Cerebellar nuclear complex (tissue), 1 donor: ENCODE data around the gene SPCS2.

Experiments used
- DNase-seq, 2 experiments: peaks; one replicate each; lab custom pipeline; 2025; lab: John Stamatoyannopoulos, UW

Gene SPCS2

DNA sequence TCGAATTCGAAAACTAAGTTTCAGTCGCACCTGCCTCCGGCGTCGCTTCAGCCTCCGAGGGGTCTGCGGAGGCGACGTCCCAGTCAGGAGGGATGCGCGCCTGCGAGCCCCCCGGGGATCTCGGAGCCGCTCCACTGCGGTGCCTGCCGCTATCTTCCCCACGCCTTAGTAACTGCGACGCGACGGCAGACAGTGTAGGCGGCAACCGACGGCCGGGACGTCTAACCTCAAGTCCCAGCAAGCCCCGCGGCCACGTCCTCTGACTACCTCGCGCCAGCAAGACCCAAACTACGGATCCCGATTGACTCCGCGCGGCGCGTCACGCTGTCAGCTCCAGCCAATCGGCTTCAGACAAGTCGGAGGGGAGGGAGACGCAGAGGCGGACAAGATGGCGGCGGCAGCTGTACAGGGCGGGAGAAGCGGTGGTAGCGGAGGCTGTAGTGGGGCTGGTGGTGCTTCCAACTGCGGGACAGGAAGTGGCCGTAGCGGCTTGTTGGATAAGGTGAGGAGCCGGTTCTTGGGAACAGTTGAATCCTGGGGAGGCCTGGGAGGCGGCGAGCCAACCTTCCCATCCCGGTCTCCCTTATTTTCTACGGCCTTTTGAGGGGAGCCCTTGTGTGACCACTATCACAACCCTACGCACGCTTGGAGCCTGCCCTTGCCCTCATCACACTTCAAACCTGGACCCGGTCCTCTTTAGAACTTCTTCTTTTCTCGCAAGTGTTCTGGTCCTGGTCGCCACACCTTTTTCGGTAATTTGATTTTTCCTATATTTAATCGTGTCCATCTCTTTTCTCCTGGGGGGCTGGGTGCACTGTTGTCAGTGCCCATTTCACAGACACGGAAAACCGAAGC, at the start of gene SPCS2, which contains the start of gene XRRA1:
TSS of gene SPCS2 (plus strand) at position 369 of the 855 bp plus-strand sequence. CDS start at position 389, 20 bp downstream.
TSS of gene XRRA1 (minus strand) at position 194 of the 855 bp plus-strand sequence. CDS start 8,213 bp downstream, outside the sequence.
- peak; percentile 78 to 82 for DNase-seq

DNA sequence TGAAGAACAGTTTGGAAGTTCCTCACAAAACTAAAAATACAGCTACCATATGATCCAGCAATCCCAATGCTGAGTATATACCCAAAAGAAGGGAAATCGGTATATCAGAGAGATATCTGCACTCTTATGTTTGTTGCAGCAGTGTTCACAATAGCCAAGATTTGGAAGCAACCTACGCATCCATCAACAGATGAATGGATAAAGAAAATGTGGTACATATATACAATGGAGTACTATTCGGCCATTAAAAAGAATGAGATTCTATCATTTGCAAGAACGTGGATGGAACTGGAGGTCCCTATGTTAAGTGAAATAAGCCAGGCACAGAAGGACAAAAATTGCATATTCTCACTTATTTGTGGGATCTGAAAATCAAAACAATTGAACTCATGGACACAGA, 46.7 kb upstream of the SPCS2 start:
- no peak for DNase-seq

DNA sequence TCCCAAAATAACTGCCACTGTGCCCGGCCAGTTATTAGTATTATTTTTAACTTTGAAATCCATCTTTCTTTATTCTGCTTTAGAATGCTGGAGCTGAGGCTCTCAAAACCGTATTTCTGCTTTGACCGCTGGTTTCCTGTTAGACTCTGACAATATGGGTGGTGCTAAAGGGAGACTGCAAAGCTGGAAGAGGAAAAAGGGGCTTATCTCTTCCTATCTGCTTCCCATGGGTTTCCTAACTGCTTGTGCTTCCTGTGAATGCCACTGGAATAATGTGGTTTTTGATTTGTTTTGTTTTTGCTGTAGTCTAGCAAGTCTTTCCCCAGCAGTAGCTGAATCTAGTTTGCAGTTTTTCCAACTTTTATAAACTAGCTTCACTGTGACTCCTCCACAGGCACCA, 43.7 kb upstream of the SPCS2 start:
- DNase-seq: no peak

DNA sequence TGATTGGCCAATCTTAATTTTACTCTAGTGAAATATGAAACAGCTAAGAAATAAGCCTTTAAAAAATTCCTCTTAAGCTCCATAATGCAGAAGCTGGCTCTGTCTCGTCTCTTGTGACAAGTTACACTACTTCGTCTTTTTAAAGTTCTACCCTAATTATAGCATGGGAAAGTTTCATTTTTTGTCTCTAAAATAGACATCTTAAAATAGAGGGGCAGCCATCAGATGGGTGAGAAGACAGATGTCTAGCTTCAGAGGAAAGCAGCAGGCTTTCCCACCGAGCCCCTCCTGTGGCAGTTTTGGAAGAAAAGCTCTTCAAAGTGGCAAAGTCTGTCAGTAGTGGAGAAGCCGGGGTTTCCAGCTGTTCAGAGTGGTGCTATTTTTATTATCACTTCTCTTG, 39.7 kb upstream of the SPCS2 start:
- DNase-seq: no peak

DNA sequence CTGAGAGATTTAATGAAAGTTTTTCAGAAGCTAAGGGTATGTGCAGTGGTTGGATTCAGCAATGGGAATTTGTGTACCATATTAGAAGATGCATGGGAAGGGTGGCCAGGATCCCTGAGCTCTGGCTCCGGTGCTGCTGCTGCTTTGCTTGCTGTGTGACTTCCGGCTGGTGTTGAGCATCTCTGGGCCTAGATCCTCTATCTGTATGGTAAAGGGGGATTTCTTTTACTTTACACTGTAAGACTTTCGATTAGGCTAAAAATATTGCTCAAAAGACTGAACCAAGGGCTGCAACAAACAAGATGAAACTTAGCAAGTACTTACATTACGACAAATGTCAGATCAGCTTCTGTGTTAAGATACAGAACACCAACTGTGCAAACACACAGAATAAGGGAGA, 39.3 kb upstream of the SPCS2 start:
- DNase-seq: no peak

DNA sequence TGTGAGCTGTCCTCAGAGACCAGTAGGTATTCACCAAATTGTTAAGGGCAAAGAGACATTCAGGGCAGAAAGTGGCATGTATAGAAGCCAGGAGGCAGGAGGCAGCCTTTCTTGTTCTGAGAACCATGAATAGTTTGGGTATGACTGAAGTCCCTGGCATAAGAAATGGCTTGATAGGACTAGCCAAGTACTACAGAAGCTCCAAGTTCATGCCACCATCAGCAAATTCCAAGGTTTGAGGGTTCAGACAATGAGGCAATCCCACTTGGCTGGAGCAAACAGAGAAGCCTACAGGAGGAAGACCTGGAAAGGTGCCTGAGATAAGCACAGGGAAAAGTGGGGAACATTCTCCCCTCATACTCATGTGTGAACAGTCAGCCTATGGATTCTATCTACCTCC, 25.9 kb upstream of the SPCS2 start:
- no peak for DNase-seq

DNA sequence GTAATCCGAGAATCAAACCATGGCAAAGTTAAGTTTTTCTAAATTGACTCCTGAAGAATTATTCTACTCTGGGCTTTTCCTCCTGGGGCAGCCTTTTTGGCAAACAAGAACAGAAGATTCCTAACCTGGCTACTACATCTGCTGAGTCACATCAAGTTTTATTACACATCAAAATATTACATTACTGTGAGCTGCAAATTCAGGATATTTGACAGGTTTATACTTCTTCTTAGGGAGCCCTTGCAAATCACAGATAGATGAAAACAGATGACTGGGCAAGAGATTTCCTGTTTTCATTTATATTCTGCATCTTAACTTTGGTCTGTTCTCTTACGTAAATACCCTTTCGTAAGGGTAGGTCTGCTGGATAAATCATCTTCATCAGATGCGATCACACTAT, 23.8 kb upstream of the SPCS2 start:
- DNase-seq: no peak

DNA sequence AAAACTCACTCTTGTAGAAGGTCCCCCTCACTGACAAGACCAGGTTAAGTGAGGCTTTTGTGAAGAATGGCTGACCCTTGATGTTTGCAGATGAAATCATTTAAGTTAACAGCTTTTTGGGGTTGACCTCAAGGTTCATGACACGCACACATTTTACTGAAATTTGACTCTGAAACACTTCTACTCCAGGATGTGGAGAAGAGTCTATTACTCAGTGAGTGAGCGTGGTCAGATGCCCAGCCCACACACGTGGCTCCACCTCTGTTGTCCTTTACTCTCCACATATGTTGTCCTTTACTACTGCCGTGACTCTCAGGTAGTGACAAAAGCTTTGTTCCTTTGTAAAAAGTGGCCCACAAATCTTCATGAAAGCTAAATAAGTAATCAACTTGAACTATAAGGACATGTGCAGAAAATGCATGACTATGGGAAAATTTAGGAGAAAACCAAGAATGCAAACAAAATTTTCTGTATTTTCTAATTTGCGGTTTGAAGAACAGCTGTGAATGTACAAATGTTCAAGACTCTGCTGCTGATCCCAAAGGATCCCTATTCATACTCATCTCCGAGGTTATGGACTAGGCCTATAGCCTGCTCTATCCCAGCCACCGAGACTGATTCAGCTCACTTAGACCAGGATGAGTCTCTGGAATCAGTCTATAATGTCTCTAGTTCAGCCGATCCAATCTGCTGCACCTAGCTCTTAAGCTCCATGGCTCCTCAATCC, 22.6 kb upstream of the SPCS2 start:
- DNase-seq: no peak

DNA sequence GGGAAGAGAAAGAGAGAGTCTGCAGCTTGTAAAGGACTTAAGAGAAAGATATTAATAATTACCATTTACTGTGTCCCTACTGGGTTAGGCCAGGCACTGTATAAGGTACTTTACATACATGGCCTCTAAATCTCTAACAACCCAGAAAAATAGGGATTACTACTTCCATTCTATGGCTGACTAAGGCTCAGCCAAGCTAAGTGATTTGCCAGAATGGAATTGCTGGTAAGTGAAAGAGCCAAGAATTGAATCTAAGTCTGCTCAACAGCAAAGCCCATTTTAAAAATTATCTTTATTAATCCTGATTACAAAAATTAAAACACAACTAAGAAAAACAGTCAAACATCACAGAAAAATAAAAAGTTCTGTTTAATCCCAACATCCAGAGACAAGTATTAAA, 21.6 kb upstream of the SPCS2 start:
- DNase-seq: no peak

DNA sequence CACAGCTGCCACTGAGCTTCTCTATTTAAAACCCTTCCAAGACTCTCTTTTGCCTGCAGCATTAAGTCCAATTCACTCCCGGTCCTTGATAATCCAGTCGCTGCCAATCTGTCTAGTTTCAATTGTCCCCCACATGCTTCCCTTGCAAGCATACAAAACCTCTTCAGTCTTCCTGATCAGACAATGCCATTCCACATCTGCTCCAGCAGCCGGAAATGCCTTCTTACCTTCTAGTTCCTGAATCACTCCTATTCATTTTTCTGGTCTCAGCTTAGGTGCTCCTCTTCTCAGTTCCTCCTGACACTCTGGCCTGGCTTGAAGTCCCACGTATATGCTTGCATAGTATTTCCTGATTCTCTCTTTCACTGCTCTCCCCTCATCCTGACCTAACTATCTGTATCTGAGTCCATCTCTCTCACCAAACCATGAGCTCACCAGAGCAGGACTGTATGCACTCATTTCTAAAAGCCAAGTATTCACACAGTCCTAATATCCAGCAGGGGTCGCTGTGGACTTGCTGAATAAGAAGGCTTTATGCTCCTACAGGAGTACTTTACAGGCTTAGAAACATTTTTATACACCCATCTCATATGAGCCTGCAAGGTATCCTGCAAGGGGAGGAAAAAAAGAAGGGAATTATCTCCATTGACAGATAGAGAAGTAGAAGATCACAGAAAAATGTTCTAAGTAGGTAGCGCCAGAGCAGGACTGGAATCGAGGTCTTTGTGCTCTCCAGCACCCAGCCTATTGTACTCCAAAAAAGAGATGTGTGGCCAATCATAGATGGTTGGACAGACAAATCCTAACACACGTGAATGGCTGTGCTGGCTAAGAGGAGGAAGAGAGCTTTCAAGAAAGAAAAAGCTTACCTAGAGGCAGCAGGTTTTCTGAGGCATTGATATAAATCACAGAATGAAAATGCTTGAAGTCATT, 19.4 kb upstream of the SPCS2 start:
- peak in 1 of 2 experiments; percentile 34 for DNase-seq

DNA sequence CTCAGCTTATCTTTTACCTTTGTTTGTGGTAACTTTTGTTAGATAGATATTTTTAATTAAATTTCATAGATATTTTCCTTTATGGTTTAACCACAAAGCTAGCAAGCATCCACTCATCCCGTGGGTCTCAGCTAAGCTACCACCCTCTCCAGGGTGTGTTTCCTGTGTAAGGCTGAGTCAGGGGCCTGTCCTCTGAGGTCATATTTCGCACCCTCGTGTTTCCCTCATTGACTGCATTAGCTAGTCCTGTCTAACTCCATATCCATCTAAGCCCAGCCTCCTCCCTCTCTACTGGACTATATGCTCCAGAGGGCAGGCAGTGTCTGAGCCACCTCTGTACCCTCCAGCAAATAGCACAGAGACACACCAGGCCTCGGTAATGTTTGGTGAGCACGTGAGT, 16.9 kb upstream of the SPCS2 start:
- DNase-seq: no peak

DNA sequence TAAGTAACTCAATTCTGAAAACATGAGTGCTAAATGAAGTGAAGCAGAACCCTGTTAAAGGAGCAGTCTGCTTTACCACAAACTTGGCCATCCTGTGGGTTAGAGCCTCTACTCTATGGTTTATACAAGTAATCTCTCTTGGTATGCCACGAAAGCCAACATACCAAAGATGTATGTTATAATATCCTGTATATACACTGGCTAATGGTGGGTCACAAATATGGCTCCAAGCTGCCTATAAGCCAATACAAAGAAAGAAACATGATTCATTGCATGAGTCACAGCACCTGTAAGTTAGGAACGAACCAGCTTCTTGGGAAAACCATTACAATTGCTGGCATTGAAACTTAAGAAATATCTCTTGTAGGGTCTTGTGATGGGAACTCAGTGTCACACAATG, 16.3 kb upstream of the SPCS2 start:
- DNase-seq: no peak

DNA sequence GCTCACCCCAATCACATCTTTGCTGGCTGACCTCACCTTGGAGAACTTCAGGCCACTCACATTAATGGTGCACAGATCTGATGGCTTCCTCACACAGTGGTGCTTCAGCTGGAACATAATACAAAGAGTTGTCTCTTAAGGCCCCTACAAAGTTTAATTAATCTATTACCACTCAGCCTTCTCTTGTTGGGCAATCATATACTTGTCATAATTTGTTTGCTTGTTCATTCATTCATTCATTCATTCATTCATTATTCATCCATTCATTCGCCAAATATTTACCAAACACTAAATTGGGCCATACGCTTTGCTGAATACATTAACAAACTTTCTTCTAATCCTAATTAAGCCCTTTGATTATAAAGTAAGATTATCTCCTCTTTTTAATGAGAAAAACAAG, 15.3 kb upstream of the SPCS2 start:
- DNase-seq: no peak

DNA sequence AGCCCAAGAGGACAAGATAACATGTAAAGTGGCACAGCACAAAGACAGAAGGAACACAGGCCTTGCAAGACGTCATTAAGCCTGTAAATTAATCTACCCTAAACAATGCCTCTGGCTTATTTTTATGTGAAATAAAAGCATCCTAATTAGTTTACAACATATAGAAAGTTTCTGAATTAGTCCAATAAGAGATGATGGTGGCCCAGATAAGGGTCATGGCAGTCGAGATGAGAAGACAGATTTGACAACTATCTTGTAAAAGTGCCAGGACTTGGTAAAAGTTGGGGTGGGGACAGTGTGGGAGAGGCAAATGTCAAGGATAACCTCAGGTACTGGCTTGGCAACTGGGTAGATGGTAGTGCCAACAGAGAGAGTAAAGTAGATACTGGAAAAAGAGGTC, 13.8 kb upstream of the SPCS2 start:
- no peak for DNase-seq

DNA sequence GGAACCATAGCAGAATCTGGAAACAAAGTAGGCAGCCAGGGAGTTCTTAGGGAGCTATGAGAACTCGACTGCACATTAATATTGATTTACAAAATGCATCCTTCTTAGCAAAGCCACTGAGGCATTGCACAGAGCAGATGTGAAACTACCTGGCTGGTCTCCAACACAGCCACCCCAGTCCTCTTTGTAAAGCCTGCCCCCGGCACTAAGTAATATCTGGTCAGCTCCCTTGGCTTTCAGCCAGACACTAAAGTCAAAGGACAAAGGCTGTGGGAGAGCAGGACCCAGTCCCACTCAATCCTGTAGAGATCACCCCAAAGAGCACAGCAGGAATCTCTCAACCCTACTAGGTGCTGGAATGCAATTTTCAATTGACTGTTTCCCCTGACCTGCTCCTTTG, 13.0 kb upstream of the SPCS2 start:
- DNase-seq: no peak

DNA sequence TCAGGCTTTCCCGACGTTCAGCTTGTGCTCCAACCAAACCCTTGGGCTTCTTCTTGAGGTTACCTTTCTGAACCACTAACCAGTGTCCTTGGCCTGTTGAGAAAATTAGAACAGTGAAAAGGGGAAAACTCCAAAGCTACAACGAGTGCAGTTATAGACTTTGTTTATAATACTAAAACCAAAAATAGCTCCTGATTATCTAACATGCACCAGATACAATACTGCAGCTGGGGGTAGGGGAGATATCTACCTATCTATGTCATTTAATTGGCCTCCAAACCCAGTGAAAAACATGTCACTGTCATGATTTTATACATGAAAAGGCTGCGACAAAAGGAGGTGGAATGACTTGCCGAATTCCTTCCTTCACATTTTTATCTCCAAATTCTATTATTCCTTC, 12.1 kb upstream of the SPCS2 start:
- DNase-seq: no peak

DNA sequence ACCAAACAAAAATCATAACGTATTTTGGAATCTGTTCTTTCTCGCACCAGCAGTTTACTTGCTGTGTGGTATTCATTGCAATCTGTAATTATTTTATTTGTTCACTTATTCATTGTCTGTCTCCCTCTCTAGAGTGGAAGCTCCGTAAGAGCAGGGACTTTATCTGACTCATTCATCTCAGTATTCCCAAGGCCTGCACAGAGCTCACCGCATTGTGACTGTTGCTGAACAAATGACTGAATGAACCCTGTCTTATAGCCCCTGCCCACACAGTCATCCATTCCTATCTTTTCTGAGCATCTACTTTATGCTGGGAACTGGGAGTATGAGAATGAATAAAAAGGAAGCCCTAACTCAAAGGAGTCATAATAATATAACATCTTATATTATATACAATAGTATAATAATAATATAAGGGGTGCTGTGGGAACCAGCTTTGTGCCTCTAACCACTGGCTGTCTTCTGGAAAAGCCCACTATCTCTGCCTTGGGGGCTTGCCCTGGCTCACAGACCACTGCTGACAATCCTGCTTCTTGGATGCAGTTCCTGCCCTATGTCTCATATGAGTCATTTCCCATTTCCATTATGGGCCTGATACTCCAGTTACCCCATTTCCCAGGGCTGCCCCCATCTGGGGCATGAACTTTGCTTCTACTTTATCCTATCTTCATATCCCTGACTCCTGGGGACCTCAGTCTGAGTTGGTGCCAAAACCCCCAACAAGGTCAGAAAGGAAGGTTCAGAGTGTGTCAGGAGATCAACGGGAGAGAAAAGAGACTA, 11.2 kb upstream of the SPCS2 start:
- DNase-seq: no peak

DNA sequence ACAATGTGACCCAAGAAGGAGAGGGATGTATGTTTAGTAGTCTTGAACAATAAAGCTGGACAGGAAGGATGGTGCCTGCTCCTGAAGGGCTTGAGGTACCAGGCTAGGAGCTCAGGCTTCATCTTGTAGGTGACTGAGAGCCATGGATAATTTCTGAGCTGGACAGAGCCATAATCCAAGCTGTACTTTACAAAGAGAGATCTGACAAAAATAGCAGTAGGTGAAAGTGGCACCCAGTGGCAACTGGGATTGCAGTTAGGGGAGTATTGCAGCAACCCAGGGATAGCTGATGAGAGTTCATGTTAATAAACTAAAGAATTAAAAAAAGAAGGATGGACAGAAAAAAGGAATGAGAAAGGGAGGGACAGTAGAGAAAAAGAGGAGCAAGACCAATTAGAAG, 7.6 kb upstream of the SPCS2 start:
- no peak for DNase-seq

DNA sequence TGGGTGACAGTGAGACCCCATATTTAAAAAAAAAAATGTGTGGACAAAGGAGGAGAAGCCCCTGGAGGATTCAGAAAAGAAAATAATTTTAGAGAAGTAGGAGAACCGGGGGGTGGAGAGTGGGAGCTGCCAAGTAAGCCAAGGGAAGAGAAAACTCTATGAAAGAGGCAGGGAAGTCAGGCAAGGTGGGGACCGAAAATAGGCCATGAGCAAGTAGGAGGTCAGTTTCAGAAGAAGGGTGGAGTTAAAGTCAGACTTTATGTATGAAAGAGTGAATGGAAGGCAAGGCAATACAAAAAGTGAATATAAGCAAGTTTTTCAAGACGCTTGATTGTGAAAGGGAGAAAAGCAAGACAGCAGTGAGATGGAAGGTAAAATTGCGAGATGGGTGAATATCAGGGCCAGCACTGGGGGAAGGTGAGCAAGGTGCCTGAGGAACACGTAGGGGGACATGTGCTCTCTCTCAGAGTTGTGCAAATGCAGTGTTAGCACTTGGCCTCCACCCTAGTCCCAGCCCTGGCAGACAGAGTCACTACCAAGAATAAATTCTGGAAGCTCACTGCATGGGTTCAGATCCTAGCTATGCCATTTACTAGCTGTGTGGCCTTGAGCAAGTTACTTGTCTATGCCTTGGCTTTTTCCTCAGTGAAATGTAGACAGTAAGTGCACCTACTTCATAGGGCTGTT, 6.8 kb upstream of the SPCS2 start:
- no peak for DNase-seq

DNA sequence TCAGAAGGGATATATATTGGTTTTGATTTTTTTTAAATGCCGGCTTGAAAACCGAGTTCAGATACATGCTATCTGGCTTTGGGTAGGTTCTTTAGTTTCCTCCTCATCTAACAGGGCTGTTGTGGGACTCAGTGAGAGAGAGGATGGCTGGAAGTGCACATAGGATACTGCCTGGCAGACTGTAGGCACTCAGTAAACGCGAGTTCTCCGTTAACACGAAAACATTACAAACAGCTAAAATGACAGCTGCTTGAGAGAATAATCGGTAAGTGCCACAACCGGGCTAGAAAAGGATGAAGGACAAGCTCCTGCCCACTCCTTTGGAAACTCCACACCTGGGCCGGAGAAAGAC, 544 bp upstream of the SPCS2 start:
- DNase-seq: no peak

DNA sequence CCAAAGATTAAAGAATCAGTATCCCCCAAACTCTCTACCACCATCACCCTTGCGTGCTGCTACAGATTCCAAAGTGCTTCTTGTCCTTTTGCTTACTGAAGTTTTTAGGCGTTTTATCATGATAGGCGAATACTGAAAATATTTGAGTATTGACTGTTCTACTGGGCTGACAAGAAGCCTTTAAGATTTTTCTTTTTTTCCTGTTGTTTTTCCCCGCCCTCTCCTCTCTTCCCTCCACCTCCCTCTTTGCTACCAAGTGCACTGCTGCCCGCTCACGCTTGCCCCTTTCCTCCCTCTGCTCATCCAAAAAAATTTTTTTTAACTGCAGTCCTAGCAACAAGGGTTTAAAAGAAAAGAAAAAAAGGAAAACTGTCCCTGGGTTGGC, 679 bp downstream of the SPCS2 start:
- no peak for DNase-seq
